Measurements from ENCODE around the gene CLTCL1. TPM values are rescaled to one million over a fixed set of nuclear protein-coding genes. Genes with fewer than 3 reads are reported as not detected.

CLTCL1 gene
- total RNA-seq, 3 donors from 2014 or later (not counting 1 experiment from before 2014, with no cell fraction given), result 0.86 to 1.2 (median 1.2) TPM

GRCh38 chr22:19292458-19293230, 1.1 kb upstream of the CLTCL1 start:
- DNase-seq, result no peak
- peaks cover 11 to 33% of the 10 kb centered on the region in 2 donors for H3K27me3 Mint-ChIP-seq (ENCODE audit: low read depth in 2 of 2)
- WGBS (ENCODE audit: insufficient coverage), result 57% methylated on average over 23 of the region's 23 CpGs
- no peak for ATAC-seq
- no peaks in the 10 kb centered on the region for H3K36me3 Mint-ChIP-seq
- Histone ChIP-seq H3K4me3 (ENCODE audit: low read length) (peak overlapping the region; percentile 84), H3K9me3 (ENCODE audit: control insufficient read depth, insufficient read depth, low read length) (no peaks in the 10 kb centered on the region), H3K27ac (ENCODE audit: low read length) (no peak overlapping the region), H3K36me3 (ENCODE audit: control insufficient read depth, insufficient read depth, low read length) (no peaks in the 10 kb centered on the region), H3K4me1 (ENCODE audit: control insufficient read depth, insufficient read depth, low read length) (peaks cover 18% of the 10 kb centered on the region), H3K27me3 (ENCODE audit: control insufficient read depth, insufficient read depth, low read length) (peaks cover 20% of the 10 kb centered on the region)
- H3K4me1 Mint-ChIP-seq, result peaks cover 22 to 26% of the 10 kb centered on the region in 2 donors
- TF ChIP-seq, protein P1, sequence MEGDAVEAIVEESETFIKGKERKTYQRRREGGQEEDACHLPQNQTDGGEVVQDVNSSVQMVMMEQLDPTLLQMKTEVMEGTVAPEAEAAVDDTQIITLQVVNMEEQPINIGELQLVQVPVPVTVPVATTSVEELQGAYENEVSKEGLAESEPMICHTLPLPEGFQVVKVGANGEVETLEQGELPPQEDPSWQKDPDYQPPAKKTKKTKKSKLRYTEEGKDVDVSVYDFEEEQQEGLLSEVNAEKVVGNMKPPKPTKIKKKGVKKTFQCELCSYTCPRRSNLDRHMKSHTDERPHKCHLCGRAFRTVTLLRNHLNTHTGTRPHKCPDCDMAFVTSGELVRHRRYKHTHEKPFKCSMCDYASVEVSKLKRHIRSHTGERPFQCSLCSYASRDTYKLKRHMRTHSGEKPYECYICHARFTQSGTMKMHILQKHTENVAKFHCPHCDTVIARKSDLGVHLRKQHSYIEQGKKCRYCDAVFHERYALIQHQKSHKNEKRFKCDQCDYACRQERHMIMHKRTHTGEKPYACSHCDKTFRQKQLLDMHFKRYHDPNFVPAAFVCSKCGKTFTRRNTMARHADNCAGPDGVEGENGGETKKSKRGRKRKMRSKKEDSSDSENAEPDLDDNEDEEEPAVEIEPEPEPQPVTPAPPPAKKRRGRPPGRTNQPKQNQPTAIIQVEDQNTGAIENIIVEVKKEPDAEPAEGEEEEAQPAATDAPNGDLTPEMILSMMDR (IDR thresholded peaks at IDR 0.05), result no peak
- no peaks in the 10 kb centered on the region for H3K9me3 Mint-ChIP-seq
- intact Hi-C loops (cut with micrococcal nuclease), result loop anchor here (5.0 to 10.0 kb wide), 2 partner anchors 170 to 182 kb away; partner anchors contain the start of genes CDC45, DGCR2 and UFD1
- peak overlapping the region; percentile 87 for H3K4me3 Mint-ChIP-seq
- H3K27ac Mint-ChIP-seq, result peak overlapping the region; percentile 14 to 67

GRCh38 chr22:19291218-19291579, 320 bp downstream of the CLTCL1 start:
- under 1% methylated on average over 41 of the region's 41 CpGs for WGBS (ENCODE audit: insufficient coverage)
- no peaks in the 10 kb centered on the region for H3K36me3 ChIP-seq (ENCODE audit: control insufficient read depth, insufficient read depth, low read length)
- peak overlapping the region; percentile 40 for H3K4me3 ChIP-seq (ENCODE audit: low read length)
- peaks cover 22% of the 10 kb centered on the region for H3K27me3 ChIP-seq (ENCODE audit: control insufficient read depth, insufficient read depth, low read length)
- ATAC-seq, result peak; percentile 35 to 38 (median 37)
- H3K9me3 Mint-ChIP-seq, result no peaks in the 10 kb centered on the region
- H3K36me3 Mint-ChIP-seq, result no peaks in the 10 kb centered on the region
- peak in 1 of 2 donors; percentile 47 for DNase-seq
- H3K27me3 Mint-ChIP-seq (ENCODE audit: low read depth in 2 of 2), result peaks cover 22 to 44% of the 10 kb centered on the region in 2 donors
- H3K9me3 ChIP-seq (ENCODE audit: control insufficient read depth, insufficient read depth, low read length), result no peaks in the 10 kb centered on the region
- intact Hi-C loops (cut with micrococcal nuclease), result loop anchor here (5.0 to 10.0 kb wide), 2 partner anchors 169 to 184 kb away; partner anchors contain the start of genes CDC45, DGCR2 and UFD1
- TF ChIP-seq, protein P1 (IDR thresholded peaks at IDR 0.05), result no peak
- no peak overlapping the region for H3K27ac ChIP-seq (ENCODE audit: low read length)
- H3K4me1 Mint-ChIP-seq, result peaks cover 22 to 26% of the 10 kb centered on the region in 2 donors
- H3K27ac Mint-ChIP-seq, result peak overlapping the region; percentile 41 to 75
- H3K4me3 Mint-ChIP-seq, result peak overlapping the region; percentile 87
- H3K4me1 ChIP-seq (ENCODE audit: control insufficient read depth, insufficient read depth, low read length), result peaks cover 18% of the 10 kb centered on the region

- intact Hi-C loops (cut with micrococcal nuclease), result loop anchor here (5.0 to 10.0 kb wide), 2 partner anchors 168 to 184 kb away; partner anchors contain the start of genes CDC45, DGCR2 and UFD1
- Mint-ChIP-seq H3K36me3 (no peaks in the 10 kb centered on the region), H3K27ac (peak overlapping the region; percentile 41 to 75), H3K27me3 (ENCODE audit: low read depth in 2 of 2) (peaks cover 22 to 40% of the 10 kb centered on the region in 2 donors), H3K9me3 (no peaks in the 10 kb centered on the region), H3K4me1 (peaks cover 22 to 26% of the 10 kb centered on the region in 2 donors), H3K4me3 (peak overlapping the region; percentile 87)
- peak in 2 of 3 donors; percentile 5 to 8 for ATAC-seq
- Histone ChIP-seq H3K27ac (ENCODE audit: low read length) (no peak overlapping the region), H3K27me3 (ENCODE audit: control insufficient read depth, insufficient read depth, low read length) (peaks cover 22% of the 10 kb centered on the region), H3K9me3 (ENCODE audit: control insufficient read depth, insufficient read depth, low read length) (no peaks in the 10 kb centered on the region), H3K36me3 (ENCODE audit: control insufficient read depth, insufficient read depth, low read length) (no peaks in the 10 kb centered on the region), H3K4me1 (ENCODE audit: control insufficient read depth, insufficient read depth, low read length) (peaks cover 18% of the 10 kb centered on the region), H3K4me3 (ENCODE audit: low read length) (peak overlapping the region; percentile 40)
- 14% methylated on average over 27 of the region's 27 CpGs for WGBS (ENCODE audit: insufficient coverage)
- TF ChIP-seq, protein P1 (IDR thresholded peaks at IDR 0.05), result no peak
- peak in 1 of 2 donors; percentile 20 for DNase-seq
Measured at GRCh38 chr22:19290400-19291217, 910 bp downstream of the CLTCL1 start.

All from natural killer cell (primary cell).